GM23338 (cell line): ENCODE measurements around the gene DLK1. TPM values are rescaled to one million over a fixed set of nuclear protein-coding genes. Genes with fewer than 3 reads are reported as not detected.

Source experiments
- ATAC-seq: fragments of 200-7000 bp; cut with Tn5 transposase; 3 replicates; pipeline ENCODE4 v1.9.1; 2020
- DNase-seq: peaks from one replicate; pipeline ENCODE4 v3.0.0-alpha.2; 2015; ENCODE audit warnings: low spot score
- H2AFZ ChIP-seq: fragments of 200-600 bp; sonication (generic); 2 replicates; pipeline ENCODE4 v1.8.0; 2016; ENCODE audit warnings: antibody characterized with exemption, mild to moderate bottlenecking, moderate library complexity
- H3F3A ChIP-seq: fragments of 200-600 bp; sonication (generic); replicated peaks from 2 replicates; pipeline ENCODE4 v1.8.0; 2017; ENCODE audit warnings: antibody characterized with exemption, mixed run types, low read depth
- H3K27ac ChIP-seq: fragments of 200-600 bp; sonication (generic); 2 replicates; pipeline ENCODE4 v1.6.1; 2016; ENCODE audit warnings: low read depth
- H3K27me3 ChIP-seq: fragments of 200-600 bp; sonication (generic); 2 replicates; pipeline ENCODE4 v1.8.0; 2016; ENCODE audit warnings: mild to moderate bottlenecking, mixed run types, moderate library complexity; ENCODE audit not compliant: insufficient read depth
- H3K36me3 ChIP-seq: fragments of 200-600 bp; sonication (generic); 2 replicates; pipeline ENCODE4 v1.8.0; 2016; ENCODE audit warnings: mild to moderate bottlenecking; ENCODE audit not compliant: insufficient read depth
- H3K4me1 ChIP-seq: fragments of 200-600 bp; sonication (generic); 2 replicates; pipeline ENCODE4 v1.8.0; 2016; ENCODE audit warnings: mild to moderate bottlenecking, moderate library complexity; ENCODE audit not compliant: insufficient read depth
- H3K4me2 ChIP-seq: fragments of 200-600 bp; sonication (generic); 2 replicates; pipeline ENCODE4 v1.7.1; 2017; ENCODE audit warnings: mixed run types
- H3K4me3 ChIP-seq: fragments of 200-600 bp; sonication (generic); 2 replicates; pipeline ENCODE4 v1.6.1; 2016; ENCODE audit warnings: mixed run types
- H3K79me2 ChIP-seq: fragments of 200-600 bp; sonication (generic); replicated peaks from 2 replicates; pipeline ENCODE4 v1.8.0; 2017; ENCODE audit warnings: mild to moderate bottlenecking; ENCODE audit not compliant: insufficient read depth
- H3K9me2 ChIP-seq: fragments of 200-600 bp; sonication (generic); 2 replicates; pipeline ENCODE4 v1.8.0; 2017; ENCODE audit not compliant: insufficient read depth
- H4K20me1 ChIP-seq: fragments of 200-600 bp; sonication (generic); replicated peaks from 2 replicates; pipeline ENCODE4 v1.8.0; 2017; ENCODE audit warnings: mild to moderate bottlenecking; ENCODE audit not compliant: insufficient read depth
- H3K27ac Mint-ChIP-seq: 2 replicates; pipeline ENCODE4 v1.8.0; 2020; ENCODE audit warnings: inconsistent platforms, mild to moderate bottlenecking, moderate library complexity, mixed read lengths
- H3K27me3 Mint-ChIP-seq: 3 replicates; pipeline ENCODE4 v1.8.0; 2022; ENCODE audit warnings: low read depth, mild to moderate bottlenecking, moderate library complexity, mixed read lengths, inconsistent platforms; ENCODE audit not compliant: insufficient read depth, poor library complexity
- H3K36me3 Mint-ChIP-seq: 3 replicates; pipeline ENCODE4 v1.8.0; 2021; ENCODE audit warnings: low read depth, mild to moderate bottlenecking, inconsistent platforms, moderate library complexity, mixed read lengths
- H3K4me1 Mint-ChIP-seq: 3 replicates; pipeline ENCODE4 v1.8.0; 2020; ENCODE audit warnings: mild to moderate bottlenecking, inconsistent platforms, mixed read lengths
- H3K4me3 Mint-ChIP-seq: 3 replicates; pipeline ENCODE4 v1.8.0; 2021; ENCODE audit warnings: moderate library complexity, mild to moderate bottlenecking, inconsistent platforms, mixed read lengths
- H3K9me3 Mint-ChIP-seq: 3 replicates; pipeline ENCODE4 v1.8.0; 2020; ENCODE audit warnings: moderate library complexity, mild to moderate bottlenecking, inconsistent platforms, mixed read lengths
- CREB1 ChIP-seq: fragments of 250-450 bp; sonication (Bioruptor Pico); IDR thresholded peaks from 2 replicates; pipeline ENCODE4 v1.5.0; 2020; ENCODE audit warnings: low read depth, mild to moderate bottlenecking, moderate library complexity
- EZH2 ChIP-seq: fragments of 200-600 bp; sonication (generic); IDR thresholded peaks from one replicate; pipeline ENCODE4 v1.8.0; 2017; ENCODE audit warnings: antibody characterized with exemption, mild to moderate bottlenecking, low read depth; ENCODE audit not compliant: unreplicated experiment
- EZH2phosphoT487 ChIP-seq: fragments of 200-600 bp; sonication (generic); IDR thresholded peaks from one replicate; pipeline ENCODE4 v1.8.1; 2018; ENCODE audit warnings: antibody characterized with exemption; ENCODE audit not compliant: unreplicated experiment
- JUNB ChIP-seq: IDR thresholded peaks from one replicate; pipeline ENCODE4 v1.6.1; 2016; ENCODE audit warnings: antibody characterized with exemption; ENCODE audit not compliant: unreplicated experiment
- NANOG ChIP-seq: IDR thresholded peaks from 2 replicates; pipeline ENCODE4 v1.6.1; 2016; ENCODE audit warnings: antibody characterized with exemption, borderline replicate concordance
- POLR2AphosphoS5 ChIP-seq: IDR thresholded peaks from 2 replicates; pipeline ENCODE4 v1.6.1; 2016; ENCODE audit warnings: antibody characterized with exemption, low read depth
- STAT1 ChIP-seq: IDR thresholded peaks from one replicate; pipeline ENCODE4 v1.6.1; 2016; ENCODE audit warnings: antibody characterized with exemption; ENCODE audit not compliant: unreplicated experiment
- ZNF114 ChIP-seq: fragments of 250-450 bp; sonication (Bioruptor Pico); IDR thresholded peaks from 2 replicates; pipeline ENCODE4 v1.5.0; 2020; ENCODE audit warnings: mild to moderate bottlenecking, moderate library complexity
- ZNF331 ChIP-seq: fragments of 250-450 bp; sonication (Bioruptor Pico); IDR thresholded peaks from 2 replicates; pipeline ENCODE4 v1.5.0; 2020; ENCODE audit warnings: low read depth, mild to moderate bottlenecking, moderate library complexity
- ZNF462 ChIP-seq: fragments of 250-450 bp; sonication (Bioruptor Pico); IDR thresholded peaks from 2 replicates; pipeline ENCODE4 v1.5.0; 2020; ENCODE audit warnings: mild to moderate bottlenecking, moderate library complexity
- polyA plus RNA-seq: library from polyadenylated mRNA; unstranded; fragments of >200 nt; fragmentation: Nextera tagmentation; extraction: Ambion mirVana; gene quantifications from 2 replicates; pipeline ENCODE4 v1.2.1, GENCODE V29; 2016
- total RNA-seq: library from RNA; depleted of rRNA; stranded (reverse); fragments of >200 nt; shearing (Covaris generic); gene quantifications from 2 replicates; pipeline ENCODE4 v1.2.3, GENCODE V29; 2014
- TF ChIP-seq, protein P1 (sequence below): IDR thresholded peaks from 2 replicates; pipeline ENCODE4 v1.6.1; 2016; ENCODE audit warnings: antibody characterized with exemption
- TF ChIP-seq, protein P2 (sequence below), 2 experiments: fragments of 200-600 bp in 1 of 2; sonication (generic) in 1 of 2; conservative IDR thresholded peaks; 2 replicates each; pipeline versions ENCODE4 v1.5.1 to v1.6.1; 2016 to 2017; ENCODE audit warnings: antibody characterized with exemption in 2 of 2, low read depth in 2 of 2, mild to moderate bottlenecking in 2 of 2, moderate library complexity in 1 of 2

Gene DLK1
- total and polyA plus RNA-seq, 2 experiments from 2014 or later, result 1.1 to 1.2 TPM

DNA sequence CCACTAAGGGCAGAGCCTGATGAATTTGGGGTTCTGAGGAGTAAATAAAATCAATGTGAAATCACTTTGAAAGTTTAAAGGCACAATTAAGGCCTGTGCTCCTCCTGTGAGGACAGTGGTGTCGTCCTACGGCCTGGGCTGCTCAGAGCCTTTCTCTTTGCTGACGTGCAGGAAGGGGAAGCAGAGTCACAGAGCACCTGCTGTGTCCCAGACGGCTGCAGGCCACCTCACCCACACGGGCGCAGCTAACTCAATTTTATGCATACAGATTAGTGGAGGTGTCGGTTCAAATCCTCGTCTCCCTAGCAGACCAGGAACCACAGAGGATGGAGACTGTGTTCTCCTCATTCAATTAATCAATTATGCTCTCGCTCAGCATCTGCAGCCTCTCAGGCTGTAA is 11.4 kb upstream of the DLK1 start (continued):
- TF ChIP-seq, protein P1, sequence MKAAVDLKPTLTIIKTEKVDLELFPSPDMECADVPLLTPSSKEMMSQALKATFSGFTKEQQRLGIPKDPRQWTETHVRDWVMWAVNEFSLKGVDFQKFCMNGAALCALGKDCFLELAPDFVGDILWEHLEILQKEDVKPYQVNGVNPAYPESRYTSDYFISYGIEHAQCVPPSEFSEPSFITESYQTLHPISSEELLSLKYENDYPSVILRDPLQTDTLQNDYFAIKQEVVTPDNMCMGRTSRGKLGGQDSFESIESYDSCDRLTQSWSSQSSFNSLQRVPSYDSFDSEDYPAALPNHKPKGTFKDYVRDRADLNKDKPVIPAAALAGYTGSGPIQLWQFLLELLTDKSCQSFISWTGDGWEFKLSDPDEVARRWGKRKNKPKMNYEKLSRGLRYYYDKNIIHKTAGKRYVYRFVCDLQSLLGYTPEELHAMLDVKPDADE, result no peak
- TF ChIP-seq, protein P2, sequence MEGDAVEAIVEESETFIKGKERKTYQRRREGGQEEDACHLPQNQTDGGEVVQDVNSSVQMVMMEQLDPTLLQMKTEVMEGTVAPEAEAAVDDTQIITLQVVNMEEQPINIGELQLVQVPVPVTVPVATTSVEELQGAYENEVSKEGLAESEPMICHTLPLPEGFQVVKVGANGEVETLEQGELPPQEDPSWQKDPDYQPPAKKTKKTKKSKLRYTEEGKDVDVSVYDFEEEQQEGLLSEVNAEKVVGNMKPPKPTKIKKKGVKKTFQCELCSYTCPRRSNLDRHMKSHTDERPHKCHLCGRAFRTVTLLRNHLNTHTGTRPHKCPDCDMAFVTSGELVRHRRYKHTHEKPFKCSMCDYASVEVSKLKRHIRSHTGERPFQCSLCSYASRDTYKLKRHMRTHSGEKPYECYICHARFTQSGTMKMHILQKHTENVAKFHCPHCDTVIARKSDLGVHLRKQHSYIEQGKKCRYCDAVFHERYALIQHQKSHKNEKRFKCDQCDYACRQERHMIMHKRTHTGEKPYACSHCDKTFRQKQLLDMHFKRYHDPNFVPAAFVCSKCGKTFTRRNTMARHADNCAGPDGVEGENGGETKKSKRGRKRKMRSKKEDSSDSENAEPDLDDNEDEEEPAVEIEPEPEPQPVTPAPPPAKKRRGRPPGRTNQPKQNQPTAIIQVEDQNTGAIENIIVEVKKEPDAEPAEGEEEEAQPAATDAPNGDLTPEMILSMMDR (conservative IDR thresholded peaks at IDR 0.05; ENCODE audit: low read depth in 2 of 2), result no peak
- TF ChIP-seq ZNF331, result no peak
- no peak for TF ChIP-seq CREB1 (CRISPR knock-in tag)
- TF ChIP-seq NANOG, result no peak

- Mint-ChIP-seq H3K27ac (no peak overlapping the region), H3K9me3 (no peaks in the 10 kb centered on the region), H3K4me3 (no peak overlapping the region), H3K4me1 (peaks cover 30% of the 10 kb centered on the region), H3K36me3 (no peaks in the 10 kb centered on the region; the same call in 2 of the 3 replicates), H3K27me3 (peaks cover 13% of the 10 kb centered on the region)
- Histone ChIP-seq H3K4me2 (no peak overlapping the region), H2AFZ (no peak overlapping the region), H3K4me1 (peaks cover 4% of the 10 kb centered on the region; the same call in 1 of the 2 replicates), H4K20me1 (no peaks in the 10 kb centered on the region), H3K4me3 (no peak overlapping the region), H3K79me2 (no peaks in the 10 kb centered on the region), H3K9me2 (no peaks in the 10 kb centered on the region), H3F3A (no peaks in the 10 kb centered on the region), H3K27me3 (no peaks in the 10 kb centered on the region), H3K36me3 (no peaks in the 10 kb centered on the region), H3K27ac (no peak overlapping the region)
- ATAC-seq (no peak), DNase-seq (no peak)
- TF ChIP-seq EZH2phosphoT487, result no peak
- TF ChIP-seq ZNF114 (CRISPR knock-in tag), result no peak
- TF ChIP-seq EZH2, result no peak
- TF ChIP-seq, protein P2 (conservative IDR thresholded peaks at IDR 0.05; ENCODE audit: low read depth in 2 of 2), result no peak
- TF ChIP-seq ZNF331, result no peak
- TF ChIP-seq, protein P1, result no peak
- TF ChIP-seq NANOG, result no peak
- TF ChIP-seq POLR2AphosphoS5, result no peak
- TF ChIP-seq CREB1 (CRISPR knock-in tag), result no peak
- no peak for TF ChIP-seq ZNF462 (CRISPR knock-in tag)
- no peak for TF ChIP-seq JUNB
- no peak for TF ChIP-seq STAT1
Measured at GRCh38 chr14:100715803-100716202, 10.9 kb upstream of the DLK1 start.
